Heart right ventricle (tissue), 16 donors: Measurements from ENCODE around the gene LRFN4. TPM values are rescaled to one million over a fixed set of nuclear protein-coding genes. Genes with fewer than 3 reads are reported as not detected.
A peak's percentile ranks its signal among the peaks of the same experiment; 100 is the strongest.

ENCODE experiments used
- ATAC-seq, 8 donors: fragments of 200-7000 bp; cut with Tn5 transposase; one replicate each; pipeline ENCODE4 v1.9.1; 2020; ENCODE audit warnings: mild to moderate bottlenecking in 8 of 8, moderate library complexity in 8 of 8, moderate number of reproducible peaks in 1 of 8
- DNase-seq, 2 donors: peaks; one replicate each; pipeline ENCODE4 v3.0.0-alpha.2; 2020
- H3K27ac ChIP-seq, 10 donors: fragments of 200-600 bp; sonication (generic) in 2 of 10; one replicate each; pipeline versions ENCODE4 v1.5.0 to v1.8.0; 2020 to 2022; ENCODE audit warnings: mild to moderate bottlenecking in 3 of 10
- H3K27me3 ChIP-seq, 7 donors: fragments of 200-600 bp; one replicate each; pipeline ENCODE4 v1.8.0; 2021 to 2022; ENCODE audit warnings: mild to moderate bottlenecking in 2 of 7
- H3K36me3 ChIP-seq, 9 donors: fragments of 200-600 bp; sonication (generic) in 1 of 9; one replicate each; pipeline versions ENCODE4 v1.5.0 to v1.8.0; 2020 to 2022; ENCODE audit warnings: mild to moderate bottlenecking in 2 of 9
- H3K4me1 ChIP-seq, 9 donors: fragments of 200-600 bp; sonication (generic) in 1 of 9; one replicate each; pipeline versions ENCODE4 v1.5.0 to v1.8.0; 2020 to 2022; ENCODE audit warnings: mild to moderate bottlenecking in 4 of 9
- H3K4me3 ChIP-seq, 10 donors: fragments of 200-600 bp; sonication (generic) in 2 of 10; one replicate each; pipeline versions ENCODE4 v1.5.0 to v1.8.0; 2020 to 2022; ENCODE audit warnings: mild to moderate bottlenecking in 7 of 10, moderate library complexity in 2 of 10
- H3K9me3 ChIP-seq, 11 donors: fragments of 200-600 bp in 10 of 11; sonication (generic) in 2 of 11; one replicate each; pipeline versions ENCODE4 v1.5.0 to v1.8.0; 2013 to 2022; ENCODE audit warnings: mild to moderate bottlenecking in 2 of 11, control low read depth in 1 of 11, moderate library complexity in 1 of 11
- CTCF ChIP-seq, 9 donors: fragments of 200-600 bp; sonication (generic) in 2 of 9; IDR thresholded peaks; one replicate each; pipeline versions ENCODE4 v1.5.0 to v1.8.0; 2021 to 2022; ENCODE audit warnings: antibody characterized with exemption in 9 of 9, mild to moderate bottlenecking in 5 of 9, moderate library complexity in 1 of 9
- WGBS, 2 donors: extraction: QIAGEN DNeasy Blood & Tissue Kit; methylation state at CpG; one replicate each; pipeline ENCODE4 v1.1.7; 2013; ENCODE audit warnings: inconsistent platforms in 1 of 2; 5-methylcytosine and 5-hydroxymethylcytosine counted together
- intact Hi-C, 10 donors: fragments of 100-400 bp; cut with DNase I; formaldehyde crosslinking; loops; one replicate each; pipeline versions ENCODE4 v1.11.1 to v1.14.2; 2022
- polyA plus RNA-seq, 2 donors: library from polyadenylated mRNA; stranded (reverse); fragments of 200-250 nt; gene quantifications; one replicate each; pipeline ENCODE4 v1.2.3, GENCODE V29; 2013
- total RNA-seq, 10 donors: library from RNA; stranded (reverse); fragmentation: NEBNext Ultra II Directional in 3 of 10; extraction: Animal tissue kit (Norgen Biotek cat#: 25700) in 3 of 10; gene quantifications; one replicate each; pipeline versions ENCODE4 v1.2.1 to v1.2.4, GENCODE V29; 2021 to 2023
- donor health status: Arrhythmogenic right ventricular cardiomyopathy.
- donor health status: ischemic (EF 13 %, LVEDD 7.1; RV severe dilation, severe dysfunction).
- donor health status: healthy with polysubstance abuse.
- donor health status: DM: no; HTN: yes; CAD: no.
- donor health status: DM: no; HTN: no; CAD: no.
- donor health status: ischemic (EF 25% LVEDD 6.9; RV normal size, moderate dysfunction).
- donor health status: ischemic (EF 25% LVEDD 5.7; RV mildly dilated, moderate dysfunction).
- donor health status: healthy.
- donor health status: DM: yes; HTN: yes; CAD: no.
- donor health status: Ischemic cardiomyopathy.
- donor health status: ischemic (EF 35%, LVEDD 5.7; RV mildly dilated, moderate dysfunction).
- donor health status: nonischemic (EF 11% LVEDD 7.7; RV severe dilation, severe dysfunction).
- donor health status: DM: yes; HTN: yes; CAD: no.
- donor health status: PGD.
- donor health status: ischemic (EF 29% LVEDD 5.4; RV normal size, mild dysfunction).
- donor health status: nonischemic (EF 23%, LVEDD 6.1; RV moderate dilation, normal function).

The LRFN4 gene
- total and polyA plus RNA-seq, 12 donors = 9.1 to 33.1 (median 13.9) TPM

DNA sequence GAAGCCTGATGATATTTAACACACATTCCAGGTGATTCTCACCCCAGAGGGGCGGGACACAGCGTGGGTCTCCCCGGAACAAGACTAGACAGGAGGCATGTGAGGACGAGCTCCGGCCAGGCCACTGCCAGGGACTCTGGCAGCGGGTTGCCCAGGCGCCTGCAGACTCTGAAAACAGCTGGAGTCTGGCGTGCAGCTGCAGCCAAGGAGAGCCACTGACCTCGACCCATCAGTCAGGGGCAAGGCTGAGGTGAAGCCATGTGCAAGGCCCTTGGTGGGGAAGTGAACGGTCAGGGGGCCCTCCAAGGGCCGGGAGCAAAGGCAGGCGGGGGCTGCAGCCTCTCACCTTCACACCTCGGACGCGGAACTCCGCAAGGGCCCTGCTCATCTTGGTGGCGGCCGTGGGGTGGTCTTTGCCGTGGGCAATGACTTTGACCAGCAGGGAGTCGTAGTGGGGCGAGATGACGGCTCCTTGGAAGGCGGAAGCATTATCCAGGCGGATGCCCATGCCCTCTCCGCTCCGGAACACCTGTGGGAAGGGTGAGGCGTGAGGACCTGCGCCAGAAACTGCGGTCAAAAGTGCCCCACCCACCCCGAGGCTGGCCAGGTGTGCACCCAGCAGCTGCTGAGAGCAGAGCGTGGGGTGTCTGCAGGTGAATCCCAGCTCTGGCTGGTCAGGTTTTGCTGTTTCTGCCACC lies 6.7 kb downstream of the LRFN4 start:
- H3K36me3 ChIP-seq = peaks cover 0 to 7% (median 0%) of the 10 kb centered on the region in 9 donors
- H3K27me3 ChIP-seq = no peaks in the 10 kb centered on the region
- no peaks in the 10 kb centered on the region for H3K4me1 ChIP-seq
- no peak for DNase-seq
- no peaks in the 10 kb centered on the region for H3K9me3 ChIP-seq
- no peak overlapping the region for H3K4me3 ChIP-seq
- H3K27ac ChIP-seq = no peak overlapping the region
- ATAC-seq = no peak
- no peak for TF ChIP-seq CTCF (IDR thresholded peaks at IDR 0.05)
- 92 to 94% methylated on average over 31 of the region's 31 CpGs for WGBS, 2 donors
- intact Hi-C loops = no loop called here

DNA sequence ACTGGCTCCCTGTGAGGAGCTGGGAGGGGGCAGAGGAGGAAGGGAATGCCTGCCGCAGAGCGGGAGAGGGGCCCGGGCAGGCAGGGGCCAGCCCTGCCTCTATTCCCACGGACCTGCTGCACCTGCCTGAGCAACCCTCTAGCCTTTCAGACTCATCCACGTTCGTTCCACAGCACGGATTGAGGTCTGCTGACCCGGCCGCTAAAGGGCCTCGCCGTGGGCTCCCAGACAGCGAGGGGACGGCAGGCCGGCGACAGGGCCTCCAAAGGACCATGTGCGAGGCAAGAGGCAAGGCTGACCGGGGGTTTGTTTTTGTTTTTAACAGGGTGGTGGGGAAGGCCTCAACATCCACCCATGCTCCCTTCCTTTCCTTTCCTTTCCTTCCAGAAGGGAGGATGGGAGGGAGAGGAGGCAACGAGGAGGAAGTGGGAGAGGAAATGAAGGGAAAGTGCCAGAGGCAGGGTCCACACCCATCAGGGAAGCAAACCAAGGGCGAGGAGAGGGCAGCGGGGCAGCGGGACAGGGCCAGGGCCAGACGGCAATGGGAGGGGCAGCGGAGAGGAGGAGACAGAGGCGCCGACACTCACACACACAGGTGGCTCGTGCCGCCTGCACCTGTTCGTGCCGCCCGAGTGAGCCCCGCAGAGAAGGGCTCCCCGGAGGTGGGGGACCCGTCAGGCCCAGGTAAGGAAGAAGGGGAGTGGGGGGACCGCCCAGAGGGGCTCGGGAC lies 7.5 kb downstream of the LRFN4 start:
- 75 to 77% methylated on average over 35 of the region's 35 CpGs for WGBS, 2 donors
- H3K36me3 ChIP-seq = peaks cover 0 to 3% (median 0%) of the 10 kb centered on the region in 9 donors
- TF ChIP-seq CTCF (IDR thresholded peaks at IDR 0.05) = no peak
- no peaks in the 10 kb centered on the region for H3K27me3 ChIP-seq
- no peaks in the 10 kb centered on the region for H3K4me1 ChIP-seq
- ATAC-seq = no peak
- H3K9me3 ChIP-seq = no peaks in the 10 kb centered on the region
- intact Hi-C loops = no loop called here
- H3K27ac ChIP-seq = no peak overlapping the region
- no peak overlapping the region for H3K4me3 ChIP-seq
- no peak for DNase-seq

DNA sequence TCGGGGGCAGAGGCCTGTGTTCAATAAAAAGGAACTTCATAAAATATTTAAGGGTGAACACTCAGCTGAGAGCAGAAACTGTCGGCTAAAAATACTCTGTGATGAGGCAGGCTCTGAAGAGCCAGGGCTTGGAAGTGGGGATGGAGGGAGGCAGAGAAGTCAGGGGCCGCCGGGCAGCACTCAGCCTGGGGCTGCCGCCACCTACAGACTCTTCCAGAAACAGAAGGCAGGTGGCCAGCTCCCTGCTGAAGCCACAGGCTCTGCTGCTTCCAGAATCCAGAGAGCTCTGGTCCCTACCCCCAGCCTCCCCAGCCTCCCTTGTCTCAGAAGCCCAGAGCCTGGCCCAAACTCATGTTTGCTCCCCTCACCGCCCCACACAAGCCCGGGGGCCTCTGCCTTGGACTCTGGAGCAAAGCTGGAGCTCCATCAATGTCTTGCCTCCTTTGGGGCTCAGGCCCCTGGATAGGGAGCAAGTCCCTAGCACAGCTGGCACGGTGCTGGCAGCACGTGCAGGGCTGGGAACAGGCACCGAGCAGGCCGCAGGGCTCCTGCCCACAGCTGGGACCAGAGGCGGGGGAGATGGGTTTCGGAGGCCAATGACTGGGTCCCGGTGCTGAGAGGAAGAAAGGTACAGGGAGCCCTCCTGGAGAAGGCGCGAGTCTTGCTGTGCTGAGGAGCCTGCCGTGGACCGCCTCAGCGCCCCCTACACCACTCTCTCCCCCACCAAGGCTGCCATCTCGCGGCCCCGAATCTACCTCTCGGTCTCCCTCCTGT lies 8.2 kb downstream of the LRFN4 start:
- intact Hi-C loops = no loop called here
- no peaks in the 10 kb centered on the region for H3K9me3 ChIP-seq
- peaks cover 0 to 3% (median 0%) of the 10 kb centered on the region in 9 donors for H3K36me3 ChIP-seq
- no peak for TF ChIP-seq CTCF (IDR thresholded peaks at IDR 0.05)
- H3K27me3 ChIP-seq = no peaks in the 10 kb centered on the region
- WGBS, 2 donors = 87 to 88% methylated on average over 23 of the region's 23 CpGs
- DNase-seq (no peak), ATAC-seq (peak in 1 of 8 donors; percentile 4)
- H3K27ac ChIP-seq = no peak overlapping the region
- no peaks in the 10 kb centered on the region for H3K4me1 ChIP-seq
- no peak overlapping the region for H3K4me3 ChIP-seq

DNA sequence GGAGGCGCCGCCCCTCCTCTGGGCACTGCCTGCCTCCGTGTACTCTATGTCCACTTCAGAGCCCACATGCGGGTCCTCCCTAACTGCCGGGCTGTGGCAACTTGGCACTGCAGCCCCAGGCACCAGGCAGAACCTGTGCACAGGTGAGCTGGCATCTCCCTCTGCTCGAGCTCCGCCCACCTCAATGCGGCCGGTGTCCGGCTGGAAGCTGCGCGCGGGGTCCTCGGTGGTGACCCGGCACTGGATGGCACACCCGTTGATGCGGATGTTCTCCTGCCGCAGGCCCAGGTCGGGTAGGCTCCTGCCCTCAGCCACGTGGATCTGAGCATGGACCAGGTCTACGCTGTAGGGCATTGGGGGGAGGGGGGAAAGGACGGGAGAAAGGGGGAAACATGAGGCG lies 9.1 kb downstream of the LRFN4 start:
- 93% methylated on average over 23 of the region's 23 CpGs for WGBS, 2 donors
- Histone ChIP-seq H3K4me3 (no peak overlapping the region), H3K27ac (no peak overlapping the region), H3K36me3 (peaks cover 0 to 11% (median 0%) of the 10 kb centered on the region in 9 donors), H3K9me3 (no peaks in the 10 kb centered on the region), H3K4me1 (no peaks in the 10 kb centered on the region), H3K27me3 (no peaks in the 10 kb centered on the region)
- intact Hi-C loops = no loop called here
- DNase-seq (no peak), ATAC-seq (no peak)
- TF ChIP-seq CTCF (IDR thresholded peaks at IDR 0.05) = no peak
